ENCODE results near the gene GLT6D1. TPM values are rescaled to one million over a fixed set of nuclear protein-coding genes. Genes with fewer than 3 reads are reported as not detected.

The GLT6D1 gene
- total and polyA plus RNA-seq, 2 of the 4 experiments (the other 2 are of a cell fraction): not detected

DNA sequence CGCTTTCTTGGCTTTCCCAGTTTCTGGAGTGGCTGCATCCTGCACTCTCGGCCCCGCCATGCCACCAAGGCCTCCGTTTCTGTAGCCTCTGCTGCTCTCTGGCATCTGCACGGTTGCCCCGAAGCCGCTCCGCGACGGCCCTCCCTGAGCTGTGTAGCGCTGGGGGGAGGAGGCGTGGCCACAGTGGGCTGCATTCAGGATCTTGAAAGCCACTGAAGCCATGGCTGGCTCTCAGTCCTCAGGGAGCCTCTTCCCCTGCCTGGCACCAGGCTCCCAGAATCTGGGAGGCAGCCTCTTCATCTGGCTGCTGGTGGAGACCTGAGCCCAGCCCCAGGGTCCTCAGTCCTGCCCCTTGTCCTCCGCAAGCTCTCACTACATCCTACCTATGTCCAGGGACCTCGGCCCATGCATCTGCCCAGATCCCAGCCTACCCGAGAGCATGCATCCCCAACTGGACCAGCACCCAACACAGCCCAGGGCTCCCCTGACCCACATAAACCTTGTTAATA, 52.7 kb downstream of the GLT6D1 start:
- H3K4me1 ChIP-seq (ENCODE audit: control insufficient read depth, insufficient read depth, low read length): no peaks in the 10 kb centered on the region
- no peak overlapping the region for H3K18ac ChIP-seq (ENCODE audit: low read depth, low read length)
- no peak overlapping the region for H3K14ac ChIP-seq (replicated peaks; ENCODE audit: low read depth, low read length)
- no peak overlapping the region for H2BK120ac ChIP-seq (ENCODE audit: low read depth, low read length)
- no peak overlapping the region for H3K4me3 ChIP-seq (ENCODE audit: insufficient read depth, low read depth, low read length)
- TF ChIP-seq CEBPB (IDR thresholded peaks at IDR 0.05; ENCODE audit: low read depth, low read length) (no peak), MXI1 (IDR thresholded peaks at IDR 0.05; ENCODE audit: borderline replicate concordance, low read depth, low read length) (no peak), POLR2A (IDR thresholded peaks at IDR 0.05; ENCODE audit: low read depth, low read length) (no peak), RAD21 (IDR thresholded peaks at IDR 0.05; ENCODE audit: low read length) (no peak), CHD1 (IDR thresholded peaks at IDR 0.05; ENCODE audit: low read depth, low read length) (no peak), RCOR1 (IDR thresholded peaks at IDR 0.05; ENCODE audit: insufficient replicate concordance, low read length) (no peak), RFX5 (IDR thresholded peaks at IDR 0.05; ENCODE audit: low read depth, low read length) (no peak), MAZ (IDR thresholded peaks at IDR 0.05; ENCODE audit: borderline replicate concordance, low read depth, low read length) (no peak), SMC3 (IDR thresholded peaks at IDR 0.05; ENCODE audit: low read depth, low read length) (no peak), MAFK (IDR thresholded peaks at IDR 0.05; ENCODE audit: low read depth, low read length) (no peak), FOS (IDR thresholded peaks at IDR 0.05; ENCODE audit: low read depth, low read length) (no peak), NFE2L2 (IDR thresholded peaks at IDR 0.05; ENCODE audit: low read depth, low read length) (no peak)
- TF ChIP-seq, protein P1, sequence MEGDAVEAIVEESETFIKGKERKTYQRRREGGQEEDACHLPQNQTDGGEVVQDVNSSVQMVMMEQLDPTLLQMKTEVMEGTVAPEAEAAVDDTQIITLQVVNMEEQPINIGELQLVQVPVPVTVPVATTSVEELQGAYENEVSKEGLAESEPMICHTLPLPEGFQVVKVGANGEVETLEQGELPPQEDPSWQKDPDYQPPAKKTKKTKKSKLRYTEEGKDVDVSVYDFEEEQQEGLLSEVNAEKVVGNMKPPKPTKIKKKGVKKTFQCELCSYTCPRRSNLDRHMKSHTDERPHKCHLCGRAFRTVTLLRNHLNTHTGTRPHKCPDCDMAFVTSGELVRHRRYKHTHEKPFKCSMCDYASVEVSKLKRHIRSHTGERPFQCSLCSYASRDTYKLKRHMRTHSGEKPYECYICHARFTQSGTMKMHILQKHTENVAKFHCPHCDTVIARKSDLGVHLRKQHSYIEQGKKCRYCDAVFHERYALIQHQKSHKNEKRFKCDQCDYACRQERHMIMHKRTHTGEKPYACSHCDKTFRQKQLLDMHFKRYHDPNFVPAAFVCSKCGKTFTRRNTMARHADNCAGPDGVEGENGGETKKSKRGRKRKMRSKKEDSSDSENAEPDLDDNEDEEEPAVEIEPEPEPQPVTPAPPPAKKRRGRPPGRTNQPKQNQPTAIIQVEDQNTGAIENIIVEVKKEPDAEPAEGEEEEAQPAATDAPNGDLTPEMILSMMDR (conservative IDR thresholded peaks at IDR 0.05; ENCODE audit: low read depth, low read length): no peak
- no peak overlapping the region for H4K8ac ChIP-seq (ENCODE audit: low read depth in 2 of 2, low read length in 2 of 2)
- peak overlapping the region; percentile 14 for H2AFZ ChIP-seq (replicated peaks; ENCODE audit: low read length, poor library complexity)
- ATAC-seq (ENCODE audit: low read depth) (no peak), DNase-seq (no peak)
- dilution Hi-C loops (cut with HindIII; ENCODE audit: low sequenced_read_pairs, unreplicated experiment) (no loop called here), in situ Hi-C loops (cut with MboI; ENCODE audit: low sequenced_read_pairs) (no loop called here), intact Hi-C loops (cut with micrococcal nuclease) (no loop called here)
- H3K23ac ChIP-seq (ENCODE audit: low read depth, low read length): no peak overlapping the region
- no peaks in the 10 kb centered on the region for H3K9me1 ChIP-seq (ENCODE audit: insufficient read depth, low read length)
- no peaks in the 10 kb centered on the region for H4K20me1 ChIP-seq (ENCODE audit: insufficient read depth, low read length)
- no peak overlapping the region for H4K91ac ChIP-seq (ENCODE audit: insufficient read depth, low read depth, low read length)
- H2BK20ac ChIP-seq (ENCODE audit: low read depth, low read length): no peak overlapping the region
- H3K79me1 ChIP-seq (ENCODE audit: low read depth in 1 of 2, low read length in 2 of 2): no peaks in the 10 kb centered on the region
- H2AK9ac ChIP-seq (replicated peaks; ENCODE audit: low read depth, low read length, poor library complexity): no peak overlapping the region
- no peak overlapping the region for H3K9ac ChIP-seq (ENCODE audit: low read depth, low read length)
- ChIA-PET POLR2A (ENCODE audit: unreplicated experiment) (no interaction called here), CTCF (no interaction called here)
- no peak overlapping the region for H2AK5ac ChIP-seq (ENCODE audit: low read depth, low read length)
- H3K36me3 ChIP-seq (ENCODE audit: control insufficient read depth, insufficient read depth, low read length): no peaks in the 10 kb centered on the region
- H4K5ac ChIP-seq (ENCODE audit: low read depth, low read length): no peak overlapping the region
- H3K27ac ChIP-seq (ENCODE audit: insufficient read depth, low read length): no peak overlapping the region
- H3K4ac ChIP-seq (ENCODE audit: low read depth, low read length): no peak overlapping the region
- no peaks in the 10 kb centered on the region; the same call in 1 of the 2 replicates for H3K27me3 ChIP-seq (ENCODE audit: control insufficient read depth, insufficient read depth, low read length)
- no peak overlapping the region for H3K56ac ChIP-seq (ENCODE audit: extremely low read depth, insufficient read depth, low read length)
- H2BK15ac ChIP-seq (ENCODE audit: low read depth, low read length): no peak overlapping the region
- no peaks in the 10 kb centered on the region for H3K9me3 ChIP-seq (ENCODE audit: control insufficient read depth, insufficient read depth, low read length)
- 100% methylated on average over 1 of the region's 15 CpGs; no CpG with 5 or more reads in 1 of the 2 experiments for WGBS, 2 experiments (ENCODE audit: extremely low coverage in 2 of 2, insufficient read length in 1 of 2)
- BruUV-seq (replicated peaks): no TSS peak
- no peak overlapping the region for H3K4me2 ChIP-seq (ENCODE audit: low read depth, low read length)
- H2BK5ac ChIP-seq (ENCODE audit: low read depth, low read length, poor library complexity, severe bottlenecking): no peak overlapping the region

Data from IMR-90 (cell line).